Mesendoderm (in vitro differentiated cells): Measurements from ENCODE around the gene MYZAP.

Experiments used
- DNase-seq: peaks from one replicate; pipeline ENCODE4 v3.0.0; 2013
- H2AK5ac ChIP-seq: 2 replicates; pipeline ENCODE4 v1.6.1; 2013; ENCODE audit warnings: low read length, inconsistent platforms
- H2BK120ac ChIP-seq: 2 replicates; pipeline ENCODE4 v1.6.1; 2013; ENCODE audit warnings: low read depth, mild to moderate bottlenecking, low read length, moderate library complexity, mixed read lengths
- H2BK15ac ChIP-seq: replicated peaks from 2 replicates; pipeline ENCODE4 v1.6.1; 2013; ENCODE audit warnings: low read depth, mild to moderate bottlenecking, moderate library complexity
- H2BK5ac ChIP-seq: 2 replicates; pipeline ENCODE4 v1.6.1; 2013; ENCODE audit warnings: low read length, inconsistent platforms
- H3K18ac ChIP-seq: 2 replicates; pipeline ENCODE4 v1.6.1; 2013; ENCODE audit warnings: mild to moderate bottlenecking, low read length, mixed read lengths
- H3K23ac ChIP-seq: one replicate; pipeline ENCODE4 v1.6.1; 2013; ENCODE audit warnings: low read length
- H3K27ac ChIP-seq: 2 replicates; pipeline ENCODE4 v1.5.1; 2013; ENCODE audit warnings: low read depth, mild to moderate bottlenecking, inconsistent platforms, low read length, moderate library complexity
- H3K27me3 ChIP-seq: 2 replicates; pipeline ENCODE4 v1.6.1; 2013; ENCODE audit warnings: low read length, control low read depth, mild to moderate bottlenecking, inconsistent platforms; ENCODE audit not compliant: insufficient read depth, poor library complexity
- H3K36me3 ChIP-seq: 2 replicates; pipeline ENCODE4 v1.6.1; 2013; ENCODE audit warnings: low read length, inconsistent platforms; ENCODE audit not compliant: control insufficient read depth, insufficient read depth
- H3K4ac ChIP-seq: one replicate; pipeline ENCODE4 v1.6.1; 2013; ENCODE audit warnings: low read depth, mild to moderate bottlenecking, low read length, moderate library complexity
- H3K4me1 ChIP-seq: 2 replicates; pipeline ENCODE4 v1.6.1; 2013; ENCODE audit warnings: low read depth, low read length, inconsistent platforms; ENCODE audit not compliant: control insufficient read depth
- H3K4me2 ChIP-seq: 2 replicates; pipeline ENCODE4 v1.6.1; 2013; ENCODE audit warnings: low read length
- H3K4me3 ChIP-seq: 2 replicates; pipeline ENCODE4 v1.5.1; 2013; ENCODE audit warnings: mild to moderate bottlenecking, low read length
- H3K56ac ChIP-seq: one replicate; pipeline ENCODE4 v1.6.1; 2013; ENCODE audit warnings: low read length
- H3K79me1 ChIP-seq: 2 replicates; pipeline ENCODE4 v1.6.1; 2013; ENCODE audit warnings: low read length, inconsistent platforms
- H3K79me2 ChIP-seq: 2 replicates; pipeline ENCODE4 v1.6.1; 2013; ENCODE audit warnings: mild to moderate bottlenecking, low read length; ENCODE audit not compliant: control insufficient read depth, insufficient read depth
- H3K9ac ChIP-seq: 2 replicates; pipeline ENCODE4 v1.6.1; 2013; ENCODE audit warnings: low read length, inconsistent platforms
- H4K5ac ChIP-seq: one replicate; pipeline ENCODE4 v1.6.1; 2013; ENCODE audit warnings: low read length
- H4K8ac ChIP-seq: one replicate; pipeline ENCODE4 v1.6.1; 2013; ENCODE audit warnings: low read depth, mild to moderate bottlenecking, control low read depth, low read length, moderate library complexity
- WGBS: extraction: QIAGEN DNeasy Blood & Tissue Kit; methylation state at CpG from one replicate; pipeline ENCODE4 v1.1.7; 2013; ENCODE audit warnings: low lambda C conversion rate, missing lambda C conversion rate; ENCODE audit not compliant: insufficient coverage; ENCODE audit errors: extremely low coverage; 5-methylcytosine and 5-hydroxymethylcytosine counted together

MYZAP gene

DNA sequence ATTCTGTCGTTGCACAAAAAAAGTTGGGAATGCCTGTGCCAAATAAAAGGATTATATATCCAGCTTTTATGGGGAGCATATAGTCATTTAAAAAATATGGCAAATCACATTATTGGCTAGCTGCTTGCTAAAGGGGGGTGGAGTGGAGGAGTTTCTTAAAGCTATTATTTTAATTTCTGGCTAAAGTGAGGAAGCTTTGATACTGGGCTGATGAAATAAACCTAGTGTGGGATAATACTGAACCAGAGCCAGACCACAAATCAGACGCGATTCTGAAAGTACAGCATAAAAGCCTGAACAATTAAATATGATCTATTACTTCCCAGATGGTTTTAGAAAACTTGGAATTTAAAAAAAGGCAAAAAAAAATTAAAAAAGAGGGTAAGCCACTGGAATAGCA, 129.2 kb downstream of the MYZAP start:
- Histone ChIP-seq H3K18ac (no peak overlapping the region), H3K79me1 (no peaks in the 10 kb centered on the region), H3K27ac (no peak overlapping the region), H2AK5ac (no peak overlapping the region), H4K8ac (no peak overlapping the region), H3K4ac (no peak overlapping the region), H2BK120ac (no peak overlapping the region), H3K56ac (no peak overlapping the region), H3K79me2 (no peaks in the 10 kb centered on the region), H3K9ac (no peak overlapping the region), H3K4me1 (no peaks in the 10 kb centered on the region), H3K4me3 (no peak overlapping the region), H2BK15ac (no peak overlapping the region), H3K27me3 (no peaks in the 10 kb centered on the region), H2BK5ac (no peak overlapping the region), H4K5ac (no peak overlapping the region), H3K4me2 (no peak overlapping the region), H3K36me3 (peaks cover 2% of the 10 kb centered on the region), H3K23ac (no peak overlapping the region)
- DNase-seq, result no peak
- no CpG with 5 or more reads among the region's 3 CpGs for WGBS

DNA sequence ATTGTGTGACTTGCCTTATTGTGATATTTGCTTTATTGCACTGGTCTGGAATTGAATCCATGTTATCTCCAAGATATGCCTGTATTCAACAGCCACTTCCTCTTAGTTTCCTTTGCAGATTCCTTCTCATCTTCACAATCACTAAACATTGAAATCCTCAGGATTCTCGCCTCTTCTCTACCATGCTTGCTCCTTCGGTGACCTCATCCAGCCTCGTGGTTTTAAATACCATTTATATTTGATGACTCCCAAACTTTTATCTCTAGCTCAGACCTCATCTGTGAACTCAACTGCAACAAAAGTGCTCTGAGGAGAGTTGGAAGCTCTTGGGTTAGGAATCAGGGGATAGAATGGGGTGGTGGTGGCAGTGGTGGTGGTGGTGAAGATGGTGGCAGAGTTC, 134.7 kb downstream of the MYZAP start:
- Histone ChIP-seq H3K4me2 (no peak overlapping the region), H2AK5ac (no peak overlapping the region), H3K79me1 (no peaks in the 10 kb centered on the region), H3K27ac (no peak overlapping the region), H3K9ac (no peak overlapping the region), H3K23ac (no peak overlapping the region), H3K4me3 (no peak overlapping the region), H2BK120ac (no peak overlapping the region), H2BK15ac (no peak overlapping the region), H4K8ac (no peak overlapping the region), H3K36me3 (no peaks in the 10 kb centered on the region), H3K18ac (no peak overlapping the region), H3K56ac (no peak overlapping the region), H3K79me2 (no peaks in the 10 kb centered on the region), H4K5ac (no peak overlapping the region), H3K4me1 (no peaks in the 10 kb centered on the region), H3K4ac (no peak overlapping the region), H2BK5ac (no peak overlapping the region), H3K27me3 (no peaks in the 10 kb centered on the region)
- no CpG with 5 or more reads among the region's 3 CpGs for WGBS
- no peak for DNase-seq

DNA sequence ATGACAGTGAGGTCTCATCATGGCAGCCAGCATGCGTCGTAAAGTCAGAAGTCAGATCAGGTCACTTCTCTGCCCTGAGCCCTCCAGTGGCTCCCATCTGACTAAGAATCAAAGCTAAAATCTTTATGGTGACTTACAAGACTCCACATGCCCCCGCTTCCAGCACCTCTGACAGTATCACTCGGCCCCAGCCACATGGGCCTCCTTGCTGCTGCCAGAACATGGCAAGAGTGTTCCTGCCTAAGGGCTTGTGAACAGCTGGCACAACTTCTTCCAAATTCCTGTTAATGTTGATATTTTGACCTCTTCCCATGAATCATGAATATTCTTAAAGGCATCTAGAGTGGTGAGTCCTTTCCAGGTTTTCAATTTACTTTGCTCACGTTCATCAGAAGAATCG, 135.3 kb downstream of the MYZAP start:
- no peak overlapping the region for H4K5ac ChIP-seq
- no peaks in the 10 kb centered on the region for H3K36me3 ChIP-seq
- no peak overlapping the region for H2BK5ac ChIP-seq
- no peak overlapping the region for H3K56ac ChIP-seq
- no peak overlapping the region for H3K27ac ChIP-seq
- H3K79me1 ChIP-seq, result no peaks in the 10 kb centered on the region
- H3K9ac ChIP-seq, result no peak overlapping the region
- no peak overlapping the region for H4K8ac ChIP-seq
- no peaks in the 10 kb centered on the region for H3K79me2 ChIP-seq
- H3K23ac ChIP-seq, result no peak overlapping the region
- H2BK15ac ChIP-seq, result no peak overlapping the region
- no peak overlapping the region for H2AK5ac ChIP-seq
- H3K4ac ChIP-seq, result no peak overlapping the region
- no peak overlapping the region for H3K4me2 ChIP-seq
- no CpG with 5 or more reads among the region's 6 CpGs for WGBS
- no peaks in the 10 kb centered on the region for H3K4me1 ChIP-seq
- H3K27me3 ChIP-seq, result no peaks in the 10 kb centered on the region
- H3K18ac ChIP-seq, result no peak overlapping the region
- H3K4me3 ChIP-seq, result no peak overlapping the region
- DNase-seq, result no peak
- no peak overlapping the region for H2BK120ac ChIP-seq

DNA sequence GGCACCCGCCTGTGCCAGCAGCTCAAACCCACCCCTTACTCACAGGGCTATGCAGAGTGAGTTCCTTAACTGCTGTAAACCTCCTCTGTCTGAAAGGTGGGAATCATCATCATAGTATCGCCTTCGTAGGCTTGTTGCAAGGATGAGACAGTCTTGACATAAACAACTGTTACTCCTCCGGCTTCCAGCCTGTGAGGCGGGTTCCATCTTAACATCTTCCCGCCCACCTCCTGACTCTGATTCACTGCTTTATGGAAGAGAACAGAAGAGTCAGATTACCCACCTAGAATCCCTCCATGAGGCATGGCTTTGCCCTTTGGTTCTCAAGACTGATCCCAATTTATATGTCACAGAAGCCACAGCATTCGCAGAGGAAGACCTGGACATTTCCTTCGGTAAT, 136.7 kb downstream of the MYZAP start:
- no peak overlapping the region for H3K4me3 ChIP-seq
- H3K79me1 ChIP-seq, result no peaks in the 10 kb centered on the region
- no peaks in the 10 kb centered on the region for H3K36me3 ChIP-seq
- no peak overlapping the region for H4K5ac ChIP-seq
- H3K4ac ChIP-seq, result no peak overlapping the region
- H2BK120ac ChIP-seq, result no peak overlapping the region
- H2AK5ac ChIP-seq, result no peak overlapping the region
- WGBS, result no CpG with 5 or more reads among the region's 8 CpGs
- H3K4me2 ChIP-seq, result no peak overlapping the region
- H3K23ac ChIP-seq, result no peak overlapping the region
- H4K8ac ChIP-seq, result no peak overlapping the region
- no peak for DNase-seq
- no peaks in the 10 kb centered on the region for H3K79me2 ChIP-seq
- H2BK5ac ChIP-seq, result no peak overlapping the region
- no peak overlapping the region for H3K56ac ChIP-seq
- H3K18ac ChIP-seq, result no peak overlapping the region
- H2BK15ac ChIP-seq, result no peak overlapping the region
- no peaks in the 10 kb centered on the region for H3K4me1 ChIP-seq
- no peaks in the 10 kb centered on the region for H3K27me3 ChIP-seq
- H3K27ac ChIP-seq, result no peak overlapping the region
- no peak overlapping the region for H3K9ac ChIP-seq

DNA sequence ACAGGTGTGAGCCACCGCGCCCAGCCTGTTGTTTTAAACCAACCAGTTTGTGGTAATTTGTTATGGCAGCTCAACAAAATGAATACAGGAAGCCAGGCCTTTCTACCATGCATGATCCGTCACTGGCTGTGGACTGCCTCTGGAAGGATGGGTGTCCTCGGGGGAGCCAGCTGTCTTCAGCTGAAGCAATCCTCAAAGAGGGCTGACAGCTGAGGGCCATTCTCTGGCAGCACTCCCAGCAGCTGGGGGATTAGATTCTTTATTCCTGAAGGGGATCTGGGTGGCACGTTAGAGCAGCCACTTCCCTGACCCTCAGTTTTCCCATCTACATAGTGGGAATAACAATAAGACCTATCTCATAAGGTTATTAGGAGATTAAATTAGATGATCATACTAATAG, 139.2 kb downstream of the MYZAP start:
- H3K27ac ChIP-seq, result no peak overlapping the region

DNA sequence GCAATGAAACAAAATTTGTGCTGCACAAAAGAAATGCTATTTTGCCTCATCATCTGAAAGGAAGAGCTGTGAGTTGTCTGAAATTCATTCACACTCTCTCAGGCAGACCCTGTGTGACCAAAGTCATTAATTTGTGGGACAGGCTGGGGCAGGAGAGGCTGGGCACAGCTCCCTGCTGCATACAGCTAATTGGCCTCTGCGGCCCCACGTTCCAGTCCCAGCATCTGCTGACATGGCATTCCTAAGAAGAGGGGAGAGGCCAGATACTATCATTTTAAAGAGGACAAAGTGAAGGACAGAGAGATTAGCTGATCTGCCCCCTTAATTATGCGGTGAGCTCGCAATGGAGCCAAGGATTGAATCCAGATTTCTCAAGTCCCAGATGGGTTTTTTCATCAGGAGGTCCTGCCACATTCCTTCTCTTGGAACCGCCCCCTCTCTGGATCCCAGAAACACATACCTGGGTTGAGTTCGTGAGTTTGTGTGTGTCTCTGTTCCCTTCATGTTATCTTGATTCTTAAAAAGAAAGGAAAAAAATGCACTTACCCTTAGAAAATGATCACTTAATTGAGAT, 139.9 kb downstream of the MYZAP start:
- H3K23ac ChIP-seq, result no peak overlapping the region
- no peak overlapping the region for H3K18ac ChIP-seq
- H3K4ac ChIP-seq, result no peak overlapping the region
- no peak overlapping the region for H3K56ac ChIP-seq
- H2BK5ac ChIP-seq, result no peak overlapping the region
- H3K27me3 ChIP-seq, result no peaks in the 10 kb centered on the region
- no peak overlapping the region for H3K4me3 ChIP-seq
- no peaks in the 10 kb centered on the region for H3K79me2 ChIP-seq
- no peak overlapping the region for H2BK15ac ChIP-seq
- no peak overlapping the region for H2BK120ac ChIP-seq
- H2AK5ac ChIP-seq, result no peak overlapping the region
- H4K5ac ChIP-seq, result no peak overlapping the region
- H3K79me1 ChIP-seq, result no peaks in the 10 kb centered on the region
- no peaks in the 10 kb centered on the region for H3K36me3 ChIP-seq
- peak; percentile 82 for DNase-seq
- no peak overlapping the region for H3K4me2 ChIP-seq
- H3K4me1 ChIP-seq, result no peaks in the 10 kb centered on the region
- H3K9ac ChIP-seq, result no peak overlapping the region
- H3K27ac ChIP-seq, result no peak overlapping the region
- WGBS, result no CpG with 5 or more reads among the region's 6 CpGs
- no peak overlapping the region for H4K8ac ChIP-seq

More for the DNA sequence above, 139.2 kb downstream of the MYZAP start:
- Histone ChIP-seq H3K79me2 (no peaks in the 10 kb centered on the region), H3K9ac (no peak overlapping the region), H4K8ac (no peak overlapping the region), H3K56ac (no peak overlapping the region), H2BK5ac (no peak overlapping the region), H4K5ac (no peak overlapping the region), H2BK15ac (no peak overlapping the region), H3K23ac (no peak overlapping the region), H2AK5ac (no peak overlapping the region), H3K4me3 (no peak overlapping the region), H3K27me3 (no peaks in the 10 kb centered on the region), H3K79me1 (no peaks in the 10 kb centered on the region), H3K36me3 (no peaks in the 10 kb centered on the region), H2BK120ac (no peak overlapping the region), H3K18ac (no peak overlapping the region), H3K4ac (no peak overlapping the region), H3K4me2 (no peak overlapping the region), H3K4me1 (no peaks in the 10 kb centered on the region)
- no CpG with 5 or more reads among the region's 5 CpGs for WGBS
- no peak for DNase-seq
